ENCODE measurements around the gene CMIP.

CMIP gene

GRCh38 chr16:81445143-81445961, 744 bp downstream of the CMIP start:
- intact Hi-C loops (cut with DNase I) = loop anchor here (10.0 kb wide), 1 partner anchor 169 kb away; no protein-coding TSS in a partner anchor

GRCh38 chr16:81445966-81446906, 1.6 kb downstream of the CMIP start:
- DNase-seq = peak in 1 of 10 donors; percentile 76
- intact Hi-C loops (cut with DNase I) = loop anchor here (10.0 kb wide), 1 partner anchor 169 kb away; no protein-coding TSS in a partner anchor

More at GRCh38 chr16:81445143-81445961, 744 bp downstream of the CMIP start:
- DNase-seq = peak in 5 of 10 donors; percentile 35 to 93 (median 48)

- DNase-seq = peak in 3 of 10 donors; percentile 52 to 86 (median 84)
- intact Hi-C loops (cut with DNase I) = loop anchor here (10.0 kb wide), 1 partner anchor 168 kb away; no protein-coding TSS in a partner anchor
These were observed 2.3 kb downstream of the CMIP start for GRCh38 chr16:81446907-81447268.

- intact Hi-C loops (cut with DNase I) = loop anchor here (10.0 kb wide), 1 partner anchor 167 kb away; no protein-coding TSS in a partner anchor
- DNase-seq = peak in 1 of 10 donors; percentile 75
These were observed 2.9 kb downstream of the CMIP start for GRCh38 chr16:81447383-81448101.

GRCh38 chr16:81448154-81449131, 3.8 kb downstream of the CMIP start:
- intact Hi-C loops (cut with DNase I) = loop anchor here (10.0 kb wide), 1 partner anchor 166 kb away; no protein-coding TSS in a partner anchor
- DNase-seq = peak in 1 of 10 donors; percentile 80

GRCh38 chr16:81449241-81449640, 4.6 kb downstream of the CMIP start:
- intact Hi-C loops (cut with DNase I) = loop anchor here (10.0 kb wide), 1 partner anchor 166 kb away; no protein-coding TSS in a partner anchor
- DNase-seq = no peak

GRCh38 chr16:81449899-81450608, 5.4 kb downstream of the CMIP start:
- no peak for DNase-seq
- intact Hi-C loops (cut with DNase I) = loop anchor here (10.0 kb wide), 2 partner anchors 105 to 165 kb away; no protein-coding TSS in a partner anchor

GRCh38 chr16:81450783-81451491, 6.3 kb downstream of the CMIP start:
- DNase-seq = no peak
- intact Hi-C loops (cut with DNase I) = loop anchor here (10.0 kb wide), 1 partner anchor 104 kb away; no protein-coding TSS in a partner anchor

- peak in 4 of 10 donors; percentile 48 to 91 (median 70) for DNase-seq
- intact Hi-C loops (cut with DNase I) = loop anchor here (10.0 kb wide), 1 partner anchor 103 kb away; no protein-coding TSS in a partner anchor
These were observed 7.4 kb downstream of the CMIP start for GRCh38 chr16:81451753-81452680.

GRCh38 chr16:81453091-81453728, 8.6 kb downstream of the CMIP start:
- intact Hi-C loops (cut with DNase I) = loop anchor here (10.0 kb wide), 1 partner anchor 102 kb away; no protein-coding TSS in a partner anchor
- DNase-seq = no peak

GRCh38 chr16:81454044-81454443, 9.4 kb downstream of the CMIP start:
- intact Hi-C loops (cut with DNase I) = loop anchor here (10.0 kb wide), 1 partner anchor 101 kb away; no protein-coding TSS in a partner anchor
- DNase-seq = no peak

GRCh38 chr16:81455006-81455405, 10.4 kb downstream of the CMIP start:
- intact Hi-C loops (cut with DNase I) = loop anchor here (10.0 kb wide), 1 partner anchor 100 kb away; no protein-coding TSS in a partner anchor
- no peak for DNase-seq

- intact Hi-C loops (cut with DNase I) = loop anchor here (10.0 kb wide), 1 partner anchor 99 kb away; no protein-coding TSS in a partner anchor
- DNase-seq = no peak
These were observed 11.3 kb downstream of the CMIP start for GRCh38 chr16:81455720-81456494.

- intact Hi-C loops (cut with DNase I) = loop anchor here (10.0 kb wide), 1 partner anchor 98 kb away; no protein-coding TSS in a partner anchor
- no peak for DNase-seq
These were observed 12.1 kb downstream of the CMIP start for GRCh38 chr16:81456523-81457325.

Measured in posterior cingulate gyrus (tissue), 11 donors.